Endothelial cell of umbilical vein (primary cell): ENCODE data around the gene TTC17. TPM values are rescaled to one million over a fixed set of nuclear protein-coding genes. Genes with fewer than 3 reads are reported as not detected.

Experiments used
- BruUV-seq: library from RNA; stranded (reverse); fragments of 400-500 nt; replicated peaks from 2 replicates; lab custom pipeline; 2021; lab: Mats Ljungman, UMichigan
- CTCF ChIA-PET: fragments of 300-600, 350-600 bp; sonication (Branson Sonifier 250); formaldehyde crosslinking; loops from one replicate; lab custom pipeline; 2021; ENCODE audit warnings: antibody characterized with exemption, inconsistent platforms; lab: Charles Lee
- POLR2A ChIA-PET: fragments of 300-600, 350-600 bp; sonication (Branson Sonifier 250); formaldehyde crosslinking; loops from one replicate; lab custom pipeline; 2021; ENCODE audit warnings: antibody characterized with exemption, inconsistent platforms; lab: Charles Lee
- DNase-seq: peaks from one replicate; pipeline ENCODE4 v3.0.0-alpha.2; 2011; ENCODE audit warnings: low read depth, low spot score
- FAIRE-seq: peaks from 2 replicates; lab custom pipeline; 2011; peaks lifted over from hg19 to GRCh38; lab: Jason Lieb, UNC
- H2AFZ ChIP-seq: 2 replicates; pipeline ENCODE4 v1.6.0; 2012; ENCODE audit warnings: low read depth, low read length, control low read depth, inconsistent platforms
- H3K27ac ChIP-seq: 2 replicates; pipeline ENCODE4 v1.5.1; 2011; ENCODE audit warnings: low read depth, mild to moderate bottlenecking, control low read depth, low read length, moderate library complexity; ENCODE audit not compliant: insufficient read depth
- H3K27me3 ChIP-seq, 2 experiments: 2 replicates each; pipeline versions ENCODE4 v1.6.0 to v1.6.1; 2011; ENCODE audit warnings: low read length in 2 of 2, mixed read lengths in 1 of 2; ENCODE audit not compliant: control insufficient read depth in 2 of 2, insufficient read depth in 2 of 2
- H3K36me3 ChIP-seq, 2 experiments: 2 replicates in 1 of 2; 3 replicates in 1 of 2; pipeline ENCODE4 v1.5.1; 2011; ENCODE audit warnings: low read length in 2 of 2, mild to moderate bottlenecking in 1 of 2, moderate library complexity in 1 of 2; ENCODE audit not compliant: control insufficient read depth in 2 of 2, insufficient read depth in 2 of 2; ENCODE audit errors: extremely low read depth in 1 of 2
- H3K4me1 ChIP-seq: 3 replicates; pipeline ENCODE4 v1.5.1; 2011; ENCODE audit warnings: mild to moderate bottlenecking, low read length; ENCODE audit not compliant: control insufficient read depth, insufficient read depth; ENCODE audit errors: extremely low read depth
- H3K4me2 ChIP-seq: 2 replicates; pipeline ENCODE4 v1.6.1; 2011; ENCODE audit warnings: low read length, control low read depth, mixed read lengths; ENCODE audit not compliant: insufficient read depth
- H3K4me3 ChIP-seq, 3 experiments: fragments of 200-600 bp in 1 of 3; sonication (generic), shearing (Covaris generic) in 1 of 3; replicated peaks in 1 of 3; 2 replicates each; pipeline ENCODE4 v1.5.1; 2011 to 2016; ENCODE audit warnings: control low read depth in 3 of 3, low read length in 3 of 3, mild to moderate bottlenecking in 2 of 3, inconsistent platforms in 1 of 3, low read depth in 1 of 3, moderate library complexity in 1 of 3; ENCODE audit not compliant: insufficient read depth in 1 of 3
- H3K79me2 ChIP-seq: 2 replicates; pipeline ENCODE4 v1.6.0; 2012; ENCODE audit warnings: low read length, inconsistent platforms; ENCODE audit not compliant: control insufficient read depth, insufficient read depth
- H3K9ac ChIP-seq: replicated peaks from 2 replicates; pipeline ENCODE3; 2011; ENCODE audit warnings: low read length, control low read depth; ENCODE audit not compliant: insufficient read depth; ENCODE audit errors: extremely low read depth
- H3K9me1 ChIP-seq: replicated peaks from 3 replicates; pipeline ENCODE4 v1.6.0; 2011; ENCODE audit warnings: mild to moderate bottlenecking, low read length; ENCODE audit not compliant: control insufficient read depth, insufficient read depth; ENCODE audit errors: extremely low read depth
- H3K9me3 ChIP-seq: replicated peaks from 2 replicates; pipeline ENCODE4 v1.5.1; 2012; ENCODE audit warnings: low read length, inconsistent platforms; ENCODE audit not compliant: control insufficient read depth, insufficient read depth
- H4K20me1 ChIP-seq: replicated peaks from 2 replicates; pipeline ENCODE3; 2011; ENCODE audit warnings: mild to moderate bottlenecking, low read length; ENCODE audit not compliant: control insufficient read depth, insufficient read depth; ENCODE audit errors: extremely low read depth
- CTCF ChIP-seq, 2 donors: IDR thresholded peaks; 1 replicate in 1 of 2; 2 replicates in 1 of 2; pipeline ENCODE4 v1.5.1; 2011; ENCODE audit warnings: low read length in 2 of 2, mild to moderate bottlenecking in 2 of 2, moderate library complexity in 2 of 2, control low read depth in 1 of 2, inconsistent platforms in 1 of 2, low read depth in 1 of 2; ENCODE audit not compliant: insufficient read depth in 1 of 2; ENCODE audit errors: extremely low read depth in 1 of 2
- EZH2 ChIP-seq: IDR thresholded peaks from 2 replicates; pipeline ENCODE4 v1.6.1; 2012; ENCODE audit warnings: borderline replicate concordance, low read depth, mild to moderate bottlenecking, moderate library complexity, low read length, inconsistent platforms; ENCODE audit not compliant: severe bottlenecking
- FOS ChIP-seq: IDR thresholded peaks from 2 replicates; pipeline ENCODE4 v1.6.1; 2011; ENCODE audit warnings: mild to moderate bottlenecking, low read length, moderate library complexity, borderline replicate concordance; ENCODE audit not compliant: insufficient read depth
- GATA2 ChIP-seq: IDR thresholded peaks from 2 replicates; pipeline ENCODE4 v1.7.0; 2011; ENCODE audit warnings: low read depth, mild to moderate bottlenecking, moderate library complexity, mixed read lengths, low read length; ENCODE audit not compliant: insufficient read length, insufficient read depth
- JUN ChIP-seq: IDR thresholded peaks from 2 replicates; pipeline ENCODE4 v1.6.1; 2011; ENCODE audit warnings: borderline replicate concordance, low read depth; ENCODE audit not compliant: insufficient read length, insufficient read depth
- MAX ChIP-seq: IDR thresholded peaks from 2 replicates; pipeline ENCODE4 v1.6.1; 2011; ENCODE audit not compliant: insufficient read depth, insufficient read length
- MYC ChIP-seq: IDR thresholded peaks from one replicate; pipeline ENCODE4 v1.6.1; 2011; ENCODE audit warnings: mild to moderate bottlenecking, low read depth, low read length
- POLR2A ChIP-seq: IDR thresholded peaks from 2 replicates; pipeline ENCODE4 v1.6.1; 2012; ENCODE audit warnings: low read depth, mild to moderate bottlenecking, control low read depth, low read length
- POLR2AphosphoS5 ChIP-seq: IDR thresholded peaks from 2 replicates; pipeline ENCODE4 v1.6.1; 2012; ENCODE audit warnings: low read depth, mild to moderate bottlenecking, control low read depth, low read length, moderate library complexity; ENCODE audit not compliant: insufficient read depth
- dilution Hi-C: fragments of 300-500 bp; cut with MboI; formaldehyde crosslinking; loops from one replicate; pipeline ENCODE4 v1.15.0; 2019; ENCODE audit warnings: low sequenced_read_pairs; ENCODE audit not compliant: extremely low pct_ligation_motif_present
- intact Hi-C: fragments of 100-400 bp; cut with micrococcal nuclease; formaldehyde crosslinking; loops from one replicate; pipeline ENCODE4 v1.10.0; 2022
- polyA plus RNA-seq, 4 experiments: library from polyadenylated mRNA; depleted of rRNA in 3 of 4; stranded (reverse) in 3 of 4; unstranded in 1 of 4; fragments of >200 nt; gene quantifications; 2 replicates each; pipeline versions ENCODE4 v1.2.1 to v1.2.3, GENCODE V29; 2011 to 2012; ENCODE audit warnings: missing spikeins in 1 of 4
- total RNA-seq: library from RNA; stranded (reverse); gene quantifications from 2 replicates; pipeline ENCODE4 v1.2.3, GENCODE V29; 2021

Gene TTC17
- total and polyA plus RNA-seq, 2 donors (not counting 3 experiments of a cell fraction or from before 2014, with no cell fraction given), result 60.7 to 66.8 TPM

GRCh38 chr11:43327987-43328386, 30.7 kb upstream of the TTC17 start:
- POLR2A ChIA-PET, result no interaction called here

More at GRCh38 chr11:43327987-43328386, 30.7 kb upstream of the TTC17 start:
- dilution Hi-C loops, result no loop called here
- no TSS peak for BruUV-seq
- peak overlapping the region; percentile 48 for H3K27ac ChIP-seq
- peaks cover 10% of the 10 kb centered on the region for H3K4me1 ChIP-seq
- TF ChIP-seq POLR2AphosphoS5 (peak; percentile 38), FOS (peak; percentile 91), EZH2 (no peak), GATA2 (peak; percentile 72), JUN (peak; percentile 87), MYC (no peak), CTCF (IDR thresholded peaks at IDR 0.05; ENCODE audit: extremely low read depth in 1 of 2, insufficient read depth in 1 of 2, low read depth in 1 of 2, low read length in 2 of 2) (no peak), POLR2A (no peak), MAX (no peak)
- no peak overlapping the region for H2AFZ ChIP-seq
- peak; percentile 97 for DNase-seq
- H3K9me3 ChIP-seq, result no peaks in the 10 kb centered on the region
- H3K36me3 ChIP-seq, result peaks cover 19 to 20% of the 10 kb centered on the region in 2 experiments
- H3K27me3 ChIP-seq, result no peaks in the 10 kb centered on the region
- H4K20me1 ChIP-seq, result no peaks in the 10 kb centered on the region
- H3K4me3 ChIP-seq, result no peak overlapping the region
- CTCF ChIA-PET, result interaction anchor here (0.7 to 2.0 kb wide), 3 partner anchors 13 to 91 kb away, joined by 3 to 11 read pairs (median 4); partner anchors contain the start of gene API5
- H3K4me2 ChIP-seq, result no peak overlapping the region
- peak; percentile 87 for FAIRE-seq
- no peak overlapping the region for H3K9ac ChIP-seq
- no peaks in the 10 kb centered on the region for H3K9me1 ChIP-seq
- intact Hi-C loops, result loop anchor here (2.0 kb wide), 1 partner anchor 91 kb away; no protein-coding TSS in a partner anchor
- H3K79me2 ChIP-seq, result no peaks in the 10 kb centered on the region
